LHCN-M2 (cell line): ENCODE measurements around the gene ANTXR1. TPM values are rescaled to one million over a fixed set of nuclear protein-coding genes. Genes with fewer than 3 reads are reported as not detected.

ENCODE experiments used
- total RNA-seq: library from RNA; depleted of rRNA; stranded (reverse); fragments of >200 nt; gene quantifications from 2 replicates; pipeline ENCODE4 v1.2.3, GENCODE V29; 2014; rRNA removed

Gene ANTXR1
- total RNA-seq, 1 experiment from 2014 or later, result 209 TPM

Other genes starting within 250 kb of the ANTXR1 start
- not detected in 2 replicates for gene BMP10, start 141.8 kb upstream of the ANTXR1 start, total RNA-seq
- gene GKN2, start 60.3 kb upstream of the ANTXR1 start, total RNA-seq, result not detected in 2 replicates
- not detected in 2 replicates for gene GKN1, start 38.5 kb upstream of the ANTXR1 start, total RNA-seq